Measurements from ENCODE around the gene LPP.

Gene LPP

DNA sequence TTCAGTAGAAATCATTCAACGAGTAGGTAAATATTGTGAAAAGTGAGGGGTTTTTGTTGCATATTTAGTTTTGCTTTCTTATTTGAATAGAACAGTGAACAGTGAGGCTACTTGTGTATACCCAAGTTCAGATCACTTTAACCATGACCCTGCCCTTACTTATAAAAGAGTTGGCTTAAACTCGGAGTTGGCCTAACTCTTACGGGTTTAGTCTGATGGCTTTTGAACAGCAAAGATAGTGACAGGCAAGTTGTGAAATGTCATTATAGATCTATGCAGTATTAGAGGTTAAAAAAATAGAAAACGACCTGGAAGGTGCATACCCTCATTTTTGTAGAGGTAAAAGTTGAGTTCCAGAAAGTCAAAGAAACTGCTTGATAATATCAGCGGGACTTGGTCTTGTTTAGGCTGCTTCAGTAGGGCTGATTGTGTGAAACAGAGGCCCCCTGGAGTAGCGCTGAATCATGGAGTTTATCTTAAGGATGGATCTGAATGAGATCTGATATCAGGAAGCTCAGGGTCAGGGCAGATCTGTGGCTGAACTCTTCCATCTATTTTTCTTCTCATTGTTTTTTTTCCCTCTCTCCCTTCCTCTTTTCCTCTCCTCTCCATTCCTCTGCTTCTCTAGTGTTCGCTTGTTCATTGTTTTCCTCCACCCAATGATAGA lies 359.8 kb downstream of the LPP start:
- DNase-seq (no peak), ATAC-seq (ENCODE audit: insufficient read depth, low read depth) (no peak)
- no peaks in the 10 kb centered on the region for H3K9me3 ChIP-seq (ENCODE audit: insufficient read depth, low read length, severe bottlenecking)
- H3K36me3 ChIP-seq (ENCODE audit: insufficient read depth, low read length), result no peaks in the 10 kb centered on the region
- H3K79me2 ChIP-seq (ENCODE audit: insufficient read depth, low read length), result no peaks in the 10 kb centered on the region
- no peaks in the 10 kb centered on the region for H3K27me3 ChIP-seq (ENCODE audit: insufficient read depth, low read length, poor library complexity)
- H3K4me2 ChIP-seq (ENCODE audit: insufficient read depth, low read length), result no peak overlapping the region
- H2AFZ ChIP-seq (ENCODE audit: low read depth, low read length), result no peak overlapping the region
- H3K27ac ChIP-seq (ENCODE audit: low read length), result no peak overlapping the region
- no peak for TF ChIP-seq EZH2 (IDR thresholded peaks at IDR 0.05; ENCODE audit: borderline replicate concordance, low read depth, low read length, severe bottlenecking)
- TF ChIP-seq, protein P1, sequence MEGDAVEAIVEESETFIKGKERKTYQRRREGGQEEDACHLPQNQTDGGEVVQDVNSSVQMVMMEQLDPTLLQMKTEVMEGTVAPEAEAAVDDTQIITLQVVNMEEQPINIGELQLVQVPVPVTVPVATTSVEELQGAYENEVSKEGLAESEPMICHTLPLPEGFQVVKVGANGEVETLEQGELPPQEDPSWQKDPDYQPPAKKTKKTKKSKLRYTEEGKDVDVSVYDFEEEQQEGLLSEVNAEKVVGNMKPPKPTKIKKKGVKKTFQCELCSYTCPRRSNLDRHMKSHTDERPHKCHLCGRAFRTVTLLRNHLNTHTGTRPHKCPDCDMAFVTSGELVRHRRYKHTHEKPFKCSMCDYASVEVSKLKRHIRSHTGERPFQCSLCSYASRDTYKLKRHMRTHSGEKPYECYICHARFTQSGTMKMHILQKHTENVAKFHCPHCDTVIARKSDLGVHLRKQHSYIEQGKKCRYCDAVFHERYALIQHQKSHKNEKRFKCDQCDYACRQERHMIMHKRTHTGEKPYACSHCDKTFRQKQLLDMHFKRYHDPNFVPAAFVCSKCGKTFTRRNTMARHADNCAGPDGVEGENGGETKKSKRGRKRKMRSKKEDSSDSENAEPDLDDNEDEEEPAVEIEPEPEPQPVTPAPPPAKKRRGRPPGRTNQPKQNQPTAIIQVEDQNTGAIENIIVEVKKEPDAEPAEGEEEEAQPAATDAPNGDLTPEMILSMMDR (IDR thresholded peaks at IDR 0.05; ENCODE audit: borderline replicate concordance, extremely low read depth, low read length, poor library complexity, severe bottlenecking), result no peak
- no peaks in the 10 kb centered on the region for H4K20me1 ChIP-seq (ENCODE audit: insufficient read depth, low read length)
- no peak overlapping the region for H3K9ac ChIP-seq (ENCODE audit: low read depth, low read length)
- H3K4me1 ChIP-seq (ENCODE audit: insufficient read depth, low read length), result no peaks in the 10 kb centered on the region
- no peak overlapping the region for H3K4me3 ChIP-seq (ENCODE audit: low read depth in 1 of 2, low read length in 2 of 2)

DNA sequence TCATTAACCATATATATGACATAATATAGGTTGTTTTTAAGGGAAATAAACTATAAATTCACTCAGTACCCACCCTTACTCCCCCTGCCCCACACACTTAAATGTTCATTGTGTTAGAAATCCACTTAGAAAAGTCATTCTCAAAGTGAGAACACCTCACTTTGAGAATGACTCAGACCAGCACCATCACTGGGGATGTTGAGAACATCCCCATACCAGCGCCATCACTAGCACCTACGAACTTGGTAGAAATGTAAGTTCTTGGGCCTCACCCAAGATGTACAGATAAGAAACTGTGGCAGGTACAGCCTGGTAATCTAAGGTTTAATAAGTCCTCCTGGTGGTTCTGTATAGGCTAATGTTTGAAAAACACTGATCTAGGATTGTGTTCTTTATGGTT lies 362.6 kb downstream of the LPP start:
- Histone ChIP-seq H3K9me3 (ENCODE audit: insufficient read depth, low read length, severe bottlenecking) (no peaks in the 10 kb centered on the region), H3K4me2 (ENCODE audit: insufficient read depth, low read length) (no peak overlapping the region), H3K4me1 (ENCODE audit: insufficient read depth, low read length) (no peaks in the 10 kb centered on the region), H3K36me3 (ENCODE audit: insufficient read depth, low read length) (no peaks in the 10 kb centered on the region), H4K20me1 (ENCODE audit: insufficient read depth, low read length) (no peaks in the 10 kb centered on the region), H3K27ac (ENCODE audit: low read length) (no peak overlapping the region), H3K27me3 (ENCODE audit: insufficient read depth, low read length, poor library complexity) (no peaks in the 10 kb centered on the region), H3K4me3 (ENCODE audit: low read depth in 1 of 2, low read length in 2 of 2) (no peak overlapping the region), H2AFZ (ENCODE audit: low read depth, low read length) (no peak overlapping the region), H3K79me2 (ENCODE audit: insufficient read depth, low read length) (no peaks in the 10 kb centered on the region), H3K9ac (ENCODE audit: low read depth, low read length) (no peak overlapping the region)
- ATAC-seq (ENCODE audit: insufficient read depth, low read depth) (no peak), DNase-seq (no peak)
- TF ChIP-seq EZH2 (IDR thresholded peaks at IDR 0.05; ENCODE audit: borderline replicate concordance, low read depth, low read length, severe bottlenecking), result no peak
- TF ChIP-seq, protein P1 (IDR thresholded peaks at IDR 0.05; ENCODE audit: borderline replicate concordance, extremely low read depth, low read length, poor library complexity, severe bottlenecking), result no peak

DNA sequence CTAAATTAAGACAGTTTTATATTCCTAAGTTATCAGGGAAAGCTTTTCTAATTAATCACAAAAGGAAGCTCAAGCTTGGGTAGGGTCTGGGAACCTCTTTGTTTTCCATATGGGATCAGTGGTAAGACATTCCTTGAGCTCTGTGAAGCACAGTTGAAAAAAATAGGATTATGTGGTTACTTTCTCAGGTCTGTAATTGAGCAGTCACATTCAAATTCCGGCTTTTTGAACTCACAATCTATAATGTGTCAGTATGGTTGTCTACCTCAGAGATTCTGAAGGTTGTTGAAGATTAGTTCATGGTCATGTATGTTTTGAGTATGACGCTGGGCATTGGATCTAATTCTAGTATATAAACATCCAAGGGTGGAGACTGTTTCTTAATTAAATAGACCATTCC lies 364.5 kb downstream of the LPP start:
- ATAC-seq (ENCODE audit: insufficient read depth, low read depth), result no peak
- no peak overlapping the region for H3K9ac ChIP-seq (ENCODE audit: low read depth, low read length)
- H4K20me1 ChIP-seq (ENCODE audit: insufficient read depth, low read length), result no peaks in the 10 kb centered on the region
- no peaks in the 10 kb centered on the region for H3K9me3 ChIP-seq (ENCODE audit: insufficient read depth, low read length, severe bottlenecking)
- H3K4me2 ChIP-seq (ENCODE audit: insufficient read depth, low read length), result no peak overlapping the region
- no peaks in the 10 kb centered on the region for H3K4me1 ChIP-seq (ENCODE audit: insufficient read depth, low read length)
- TF ChIP-seq, protein P1 (IDR thresholded peaks at IDR 0.05; ENCODE audit: borderline replicate concordance, extremely low read depth, low read length, poor library complexity, severe bottlenecking), result no peak
- no peak for TF ChIP-seq EZH2 (IDR thresholded peaks at IDR 0.05; ENCODE audit: borderline replicate concordance, low read depth, low read length, severe bottlenecking)
- H2AFZ ChIP-seq (ENCODE audit: low read depth, low read length), result no peak overlapping the region
- no peak overlapping the region for H3K27ac ChIP-seq (ENCODE audit: low read length)
- H3K27me3 ChIP-seq (ENCODE audit: insufficient read depth, low read length, poor library complexity), result no peaks in the 10 kb centered on the region
- H3K4me3 ChIP-seq (ENCODE audit: low read depth in 1 of 2, low read length in 2 of 2), result no peak overlapping the region
- H3K36me3 ChIP-seq (ENCODE audit: insufficient read depth, low read length), result no peaks in the 10 kb centered on the region
- H3K79me2 ChIP-seq (ENCODE audit: insufficient read depth, low read length), result no peaks in the 10 kb centered on the region
- DNase-seq, result no peak

All from DND-41 (cell line).